NB4 (cell line): ENCODE results near the gene SH3GL1.
"Not testable (repeated sequence)": the region's sequence is repeated elsewhere in the genome, so short reads cannot be mapped to it uniquely, and the experiment has no call there.

Experiments
- MYC ChIP-seq: IDR thresholded peaks from 2 replicates; pipeline ENCODE4 v1.6.1; 2011; ENCODE audit warnings: low read depth, low read length
- POLR2A ChIP-seq: IDR thresholded peaks from 2 replicates; pipeline ENCODE4 v1.6.1; 2011; ENCODE audit warnings: mild to moderate bottlenecking; ENCODE audit not compliant: insufficient read length; ENCODE audit errors: extremely low read depth
- TF ChIP-seq, protein P1 (sequence below): IDR thresholded peaks from one replicate; pipeline ENCODE4 v1.5.1; 2012; ENCODE audit warnings: low read depth, low read length
- TF ChIP-seq, protein P2 (sequence below): IDR thresholded peaks from 2 replicates; pipeline ENCODE4 v1.6.1; 2011; ENCODE audit warnings: low read depth, low read length

DNA sequence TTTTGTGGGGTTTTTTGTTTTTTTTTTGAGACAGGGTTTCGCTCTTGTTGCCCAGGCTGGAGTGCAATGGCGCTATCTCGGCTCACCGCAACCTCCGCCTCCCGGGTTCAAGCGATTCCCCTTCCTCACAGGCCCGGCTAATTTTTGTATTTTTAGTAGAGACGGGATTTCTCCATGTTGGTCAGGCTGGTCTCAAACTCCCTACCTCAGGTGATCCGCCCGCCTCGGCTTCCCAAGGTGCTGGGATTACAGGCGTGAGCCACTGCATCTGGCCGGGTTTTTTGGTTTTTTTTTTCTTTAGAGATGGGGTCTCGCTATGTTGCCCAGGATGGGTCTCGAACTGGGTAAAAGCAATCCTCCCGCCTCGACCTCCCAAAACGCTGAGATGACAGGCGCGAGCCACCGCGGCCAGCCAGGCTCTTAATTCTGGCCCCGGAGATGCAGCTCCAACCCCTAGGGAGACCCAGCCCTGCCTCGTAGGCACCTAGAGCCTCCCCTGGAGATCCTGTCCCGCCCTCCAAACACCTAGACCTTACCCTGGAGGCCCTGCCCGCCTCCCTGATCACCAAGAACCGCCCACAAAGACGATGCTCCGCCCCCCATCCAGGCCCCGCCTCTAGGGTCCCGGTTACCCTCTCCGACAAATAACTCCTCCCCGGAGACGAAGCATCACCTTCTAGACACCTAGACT, 71.2 kb downstream of the SH3GL1 start:
- TF ChIP-seq, protein P1, sequence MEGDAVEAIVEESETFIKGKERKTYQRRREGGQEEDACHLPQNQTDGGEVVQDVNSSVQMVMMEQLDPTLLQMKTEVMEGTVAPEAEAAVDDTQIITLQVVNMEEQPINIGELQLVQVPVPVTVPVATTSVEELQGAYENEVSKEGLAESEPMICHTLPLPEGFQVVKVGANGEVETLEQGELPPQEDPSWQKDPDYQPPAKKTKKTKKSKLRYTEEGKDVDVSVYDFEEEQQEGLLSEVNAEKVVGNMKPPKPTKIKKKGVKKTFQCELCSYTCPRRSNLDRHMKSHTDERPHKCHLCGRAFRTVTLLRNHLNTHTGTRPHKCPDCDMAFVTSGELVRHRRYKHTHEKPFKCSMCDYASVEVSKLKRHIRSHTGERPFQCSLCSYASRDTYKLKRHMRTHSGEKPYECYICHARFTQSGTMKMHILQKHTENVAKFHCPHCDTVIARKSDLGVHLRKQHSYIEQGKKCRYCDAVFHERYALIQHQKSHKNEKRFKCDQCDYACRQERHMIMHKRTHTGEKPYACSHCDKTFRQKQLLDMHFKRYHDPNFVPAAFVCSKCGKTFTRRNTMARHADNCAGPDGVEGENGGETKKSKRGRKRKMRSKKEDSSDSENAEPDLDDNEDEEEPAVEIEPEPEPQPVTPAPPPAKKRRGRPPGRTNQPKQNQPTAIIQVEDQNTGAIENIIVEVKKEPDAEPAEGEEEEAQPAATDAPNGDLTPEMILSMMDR, result not testable (repeated sequence)
- TF ChIP-seq MYC, POLR2A: not testable (repeated sequence)
- TF ChIP-seq, protein P2, sequence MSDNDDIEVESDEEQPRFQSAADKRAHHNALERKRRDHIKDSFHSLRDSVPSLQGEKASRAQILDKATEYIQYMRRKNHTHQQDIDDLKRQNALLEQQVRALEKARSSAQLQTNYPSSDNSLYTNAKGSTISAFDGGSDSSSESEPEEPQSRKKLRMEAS, result not testable (repeated sequence)
